Activated T-cell treated with anti-CD3 and anti-CD28 coated beads for 1 hour (primary cell): ENCODE measurements around the gene CFAP70.

Experiments
- DNase-seq: peaks from one replicate; pipeline ENCODE4 v3.0.0-alpha.2; 2020; ENCODE audit warnings: low read depth

Gene CFAP70

GRCh38 chr10:73215749-73216148, 142.9 kb downstream of the CFAP70 start:
- no peak for DNase-seq

GRCh38 chr10:73211106-73211811, 147.4 kb downstream of the CFAP70 start:
- no peak for DNase-seq

GRCh38 chr10:73210395-73211105, 148.1 kb downstream of the CFAP70 start:
- DNase-seq: no peak

- DNase-seq: no peak
Measured at GRCh38 chr10:73209705-73210104, 149.0 kb downstream of the CFAP70 start.

- no peak for DNase-seq
Measured at GRCh38 chr10:73207883-73208282, 150.8 kb downstream of the CFAP70 start.

- no peak for DNase-seq
Measured at GRCh38 chr10:73206385-73206784, 152.3 kb downstream of the CFAP70 start.

GRCh38 chr10:73205890-73206289, 152.8 kb downstream of the CFAP70 start:
- DNase-seq: no peak

- no peak for DNase-seq
Measured at GRCh38 chr10:73205081-73205480, 153.6 kb downstream of the CFAP70 start.
